GM18508 (cell line): ENCODE measurements around the gene STARD9.

Source experiments
- ATAC-seq: cut with Tn5 transposase; IDR thresholded peaks from one replicate; pipeline ENCODE4 v1.9.1; 2021; ENCODE audit warnings: moderate number of reproducible peaks; ENCODE audit not compliant: insufficient read depth, unreplicated experiment

Gene STARD9

GRCh38 chr15:42691770-42692169 is 116.4 kb downstream of the STARD9 start:
- ATAC-seq = no peak

GRCh38 chr15:42692536-42692935 is 117.1 kb downstream of the STARD9 start:
- ATAC-seq = no peak

GRCh38 chr15:42692997-42693396 is 117.6 kb downstream of the STARD9 start:
- ATAC-seq = no peak

GRCh38 chr15:42693496-42693895 is 118.1 kb downstream of the STARD9 start:
- no peak for ATAC-seq

GRCh38 chr15:42693942-42694341 is 118.5 kb downstream of the STARD9 start:
- no peak for ATAC-seq

- no peak for ATAC-seq
Observed at GRCh38 chr15:42694398-42694797, 119.0 kb downstream of the STARD9 start.

GRCh38 chr15:42695527-42696071 is 120.2 kb downstream of the STARD9 start:
- ATAC-seq = no peak

GRCh38 chr15:42696626-42697025 is 121.2 kb downstream of the STARD9 start:
- ATAC-seq = no peak

- ATAC-seq = no peak
Observed at GRCh38 chr15:42704492-42704926, 129.1 kb downstream of the STARD9 start.

- no peak for ATAC-seq
Observed at GRCh38 chr15:42705336-42705735, 129.9 kb downstream of the STARD9 start.

GRCh38 chr15:42707068-42707467 is 131.7 kb downstream of the STARD9 start:
- ATAC-seq = no peak

- ATAC-seq = no peak
Observed at GRCh38 chr15:42707873-42708544, 132.6 kb downstream of the STARD9 start.

GRCh38 chr15:42710662-42711061 is 135.3 kb downstream of the STARD9 start:
- ATAC-seq = no peak

GRCh38 chr15:42711746-42712145 is 136.3 kb downstream of the STARD9 start:
- no peak for ATAC-seq

- ATAC-seq = no peak
Observed at GRCh38 chr15:42712584-42712983, 137.2 kb downstream of the STARD9 start.

GRCh38 chr15:42716125-42716524 is 140.7 kb downstream of the STARD9 start:
- no peak for ATAC-seq

- no peak for ATAC-seq
Observed at GRCh38 chr15:42716626-42717025, 141.2 kb downstream of the STARD9 start.

GRCh38 chr15:42719043-42719442 is 143.6 kb downstream of the STARD9 start:
- ATAC-seq = no peak

GRCh38 chr15:42720071-42720470 is 144.7 kb downstream of the STARD9 start:
- ATAC-seq = no peak

- no peak for ATAC-seq
Observed at GRCh38 chr15:42721016-42721415, 145.6 kb downstream of the STARD9 start.

- ATAC-seq = no peak
Observed at GRCh38 chr15:42721916-42722315, 146.5 kb downstream of the STARD9 start.

- ATAC-seq = no peak
Observed at GRCh38 chr15:42723068-42723467, 147.7 kb downstream of the STARD9 start.
